ENCODE results near the gene PIWIL1.

GRCh38 chr12:130412384-130412783 is 74.7 kb downstream of the PIWIL1 start:
- TF ChIP-seq, protein P1, sequence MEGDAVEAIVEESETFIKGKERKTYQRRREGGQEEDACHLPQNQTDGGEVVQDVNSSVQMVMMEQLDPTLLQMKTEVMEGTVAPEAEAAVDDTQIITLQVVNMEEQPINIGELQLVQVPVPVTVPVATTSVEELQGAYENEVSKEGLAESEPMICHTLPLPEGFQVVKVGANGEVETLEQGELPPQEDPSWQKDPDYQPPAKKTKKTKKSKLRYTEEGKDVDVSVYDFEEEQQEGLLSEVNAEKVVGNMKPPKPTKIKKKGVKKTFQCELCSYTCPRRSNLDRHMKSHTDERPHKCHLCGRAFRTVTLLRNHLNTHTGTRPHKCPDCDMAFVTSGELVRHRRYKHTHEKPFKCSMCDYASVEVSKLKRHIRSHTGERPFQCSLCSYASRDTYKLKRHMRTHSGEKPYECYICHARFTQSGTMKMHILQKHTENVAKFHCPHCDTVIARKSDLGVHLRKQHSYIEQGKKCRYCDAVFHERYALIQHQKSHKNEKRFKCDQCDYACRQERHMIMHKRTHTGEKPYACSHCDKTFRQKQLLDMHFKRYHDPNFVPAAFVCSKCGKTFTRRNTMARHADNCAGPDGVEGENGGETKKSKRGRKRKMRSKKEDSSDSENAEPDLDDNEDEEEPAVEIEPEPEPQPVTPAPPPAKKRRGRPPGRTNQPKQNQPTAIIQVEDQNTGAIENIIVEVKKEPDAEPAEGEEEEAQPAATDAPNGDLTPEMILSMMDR (conservative IDR thresholded peaks at IDR 0.05) = no peak
- no peak for TF ChIP-seq EZH2 (IDR thresholded peaks at IDR 0.05; ENCODE audit: low read depth)
